Fibroblast of lung (primary cell): Measurements from ENCODE around the gene PDSS2.

ENCODE experiments used
- EZH2 ChIP-seq: IDR thresholded peaks from 2 replicates; pipeline ENCODE4 v1.5.1; 2012; ENCODE audit warnings: low read length, control low read depth, mild to moderate bottlenecking; ENCODE audit errors: missing control alignments
- TF ChIP-seq, protein P1 (sequence below), 2 donors: IDR thresholded peaks in 1 of 2; conservative IDR thresholded peaks in 1 of 2; 1 replicate in 1 of 2; 2 replicates in 1 of 2; pipeline ENCODE4 v1.5.1; 2011 to 2012; ENCODE audit warnings: low read length in 2 of 2, control low read depth in 1 of 2, inconsistent platforms in 1 of 2, low read depth in 1 of 2, mild to moderate bottlenecking in 1 of 2

DNA sequence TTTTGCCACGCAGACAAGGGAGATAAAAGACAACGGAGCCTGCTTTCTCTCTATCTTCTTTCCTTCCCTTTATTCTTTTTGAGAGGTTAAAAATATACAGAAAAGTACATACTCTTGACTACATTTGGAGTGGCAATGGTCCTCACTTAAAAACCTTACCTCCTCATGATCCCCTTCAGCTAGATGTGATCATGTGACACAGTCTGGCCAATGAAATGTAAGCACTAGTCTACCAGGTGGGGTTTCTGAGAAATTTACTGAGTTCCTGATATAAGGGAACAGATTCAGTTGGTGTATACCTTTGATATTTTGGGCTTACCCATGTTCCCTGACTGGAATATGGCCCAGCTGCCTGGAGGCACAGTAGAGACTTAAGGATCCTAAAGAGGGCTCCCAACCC lies 178.6 kb downstream of the PDSS2 start:
- TF ChIP-seq, protein P1, sequence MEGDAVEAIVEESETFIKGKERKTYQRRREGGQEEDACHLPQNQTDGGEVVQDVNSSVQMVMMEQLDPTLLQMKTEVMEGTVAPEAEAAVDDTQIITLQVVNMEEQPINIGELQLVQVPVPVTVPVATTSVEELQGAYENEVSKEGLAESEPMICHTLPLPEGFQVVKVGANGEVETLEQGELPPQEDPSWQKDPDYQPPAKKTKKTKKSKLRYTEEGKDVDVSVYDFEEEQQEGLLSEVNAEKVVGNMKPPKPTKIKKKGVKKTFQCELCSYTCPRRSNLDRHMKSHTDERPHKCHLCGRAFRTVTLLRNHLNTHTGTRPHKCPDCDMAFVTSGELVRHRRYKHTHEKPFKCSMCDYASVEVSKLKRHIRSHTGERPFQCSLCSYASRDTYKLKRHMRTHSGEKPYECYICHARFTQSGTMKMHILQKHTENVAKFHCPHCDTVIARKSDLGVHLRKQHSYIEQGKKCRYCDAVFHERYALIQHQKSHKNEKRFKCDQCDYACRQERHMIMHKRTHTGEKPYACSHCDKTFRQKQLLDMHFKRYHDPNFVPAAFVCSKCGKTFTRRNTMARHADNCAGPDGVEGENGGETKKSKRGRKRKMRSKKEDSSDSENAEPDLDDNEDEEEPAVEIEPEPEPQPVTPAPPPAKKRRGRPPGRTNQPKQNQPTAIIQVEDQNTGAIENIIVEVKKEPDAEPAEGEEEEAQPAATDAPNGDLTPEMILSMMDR (conservative IDR thresholded peaks at IDR 0.05 in 1 of 2, IDR thresholded peaks at IDR 0.05 in 1 of 2; ENCODE audit: low read depth in 1 of 2, low read length in 2 of 2) = no peak
- TF ChIP-seq EZH2 = no peak
